ENCODE results near the gene KCNMA1. TPM values are rescaled to one million over a fixed set of nuclear protein-coding genes. Genes with fewer than 3 reads are reported as not detected.

The KCNMA1 gene
- total RNA-seq, 1 experiment from 2014 or later: 0.49 TPM

- H2AFZ ChIP-seq (ENCODE audit: low read depth, low read length, poor library complexity, severe bottlenecking): no peak overlapping the region
- no peaks in the 10 kb centered on the region for H3K9me3 ChIP-seq (ENCODE audit: control insufficient read depth in 1 of 2, insufficient read depth in 1 of 2, low read depth in 1 of 2, low read length in 2 of 2)
- POLR2A ChIA-PET: no interaction called here
- H4K20me1 ChIP-seq (ENCODE audit: insufficient read depth): no peaks in the 10 kb centered on the region
- H3K9ac ChIP-seq (ENCODE audit: low read length): no peak overlapping the region
- H3K27ac ChIP-seq (ENCODE audit: low read depth, low read length): no peak overlapping the region
- RAD21 ChIA-PET (ENCODE audit: low non-redundant PET in 1 of 2, low total read pairs in 2 of 2, uncharacterized antibody in 2 of 2, unreplicated experiment in 2 of 2): no interaction called here
- no peaks in the 10 kb centered on the region for H3K9me2 ChIP-seq (ENCODE audit: insufficient read depth)
- DNase-seq (ENCODE audit: low read depth, low spot score): no peak
- no peaks in the 10 kb centered on the region for H3K4me1 ChIP-seq (ENCODE audit: control insufficient read depth in 1 of 2, insufficient read depth in 2 of 2, low read length in 2 of 2)
- CTCF ChIA-PET: no interaction called here
- no peaks in the 10 kb centered on the region for H3K36me3 ChIP-seq (ENCODE audit: control insufficient read depth in 1 of 2, insufficient read depth in 2 of 2, low read length in 2 of 2)
- no peak for TF ChIP-seq ZBTB33 (IDR thresholded peaks at IDR 0.05; ENCODE audit: extremely low read depth, insufficient replicate concordance, low read length)
- no peak overlapping the region for H3K4me2 ChIP-seq (ENCODE audit: low read length)
- intact Hi-C loops (cut with micrococcal nuclease): no loop called here
- no peak overlapping the region for H3K4me3 ChIP-seq (replicated peaks in 1 of 2; ENCODE audit: low read depth in 1 of 2, low read length in 2 of 2)
- H3K27me3 ChIP-seq (ENCODE audit: insufficient read depth, low read length): peaks cover 64% of the 10 kb centered on the region
- H3K79me2 ChIP-seq (ENCODE audit: insufficient read depth, low read length): no peaks in the 10 kb centered on the region
- ATAC-seq: no peak
- BruUV-seq (replicated peaks): no TSS peak
Measured at GRCh38 chr10:76969366-76969948, 668.2 kb downstream of the KCNMA1 start.

GRCh38 chr10:76968483-76968882, 669.1 kb downstream of the KCNMA1 start:
- ATAC-seq (no peak), DNase-seq (ENCODE audit: low read depth, low spot score) (no peak)
- Histone ChIP-seq H3K27me3 (ENCODE audit: insufficient read depth, low read length) (peaks cover 54% of the 10 kb centered on the region), H2AFZ (ENCODE audit: low read depth, low read length, poor library complexity, severe bottlenecking) (no peak overlapping the region), H4K20me1 (ENCODE audit: insufficient read depth) (no peaks in the 10 kb centered on the region), H3K4me3 (replicated peaks in 1 of 2; ENCODE audit: low read depth in 1 of 2, low read length in 2 of 2) (no peak overlapping the region), H3K4me2 (ENCODE audit: low read length) (no peak overlapping the region), H3K79me2 (ENCODE audit: insufficient read depth, low read length) (no peaks in the 10 kb centered on the region), H3K9me2 (ENCODE audit: insufficient read depth) (no peaks in the 10 kb centered on the region), H3K36me3 (ENCODE audit: control insufficient read depth in 1 of 2, insufficient read depth in 2 of 2, low read length in 2 of 2) (no peaks in the 10 kb centered on the region), H3K27ac (ENCODE audit: low read depth, low read length) (no peak overlapping the region), H3K9me3 (ENCODE audit: control insufficient read depth in 1 of 2, insufficient read depth in 1 of 2, low read depth in 1 of 2, low read length in 2 of 2) (no peaks in the 10 kb centered on the region), H3K4me1 (ENCODE audit: control insufficient read depth in 1 of 2, insufficient read depth in 2 of 2, low read length in 2 of 2) (no peaks in the 10 kb centered on the region), H3K9ac (ENCODE audit: low read length) (no peak overlapping the region)
- ChIA-PET RAD21 (ENCODE audit: low non-redundant PET in 1 of 2, low total read pairs in 2 of 2, uncharacterized antibody in 2 of 2, unreplicated experiment in 2 of 2) (no interaction called here), CTCF (no interaction called here), POLR2A (no interaction called here)
- no TSS peak for BruUV-seq (replicated peaks)
- intact Hi-C loops (cut with micrococcal nuclease): no loop called here
- TF ChIP-seq CTCF (IDR thresholded peaks at IDR 0.05 in 2 of 3, conservative IDR thresholded peaks at IDR 0.05 in 1 of 3; ENCODE audit: borderline replicate concordance in 1 of 3, insufficient read depth in 1 of 3, low read depth in 2 of 3, low read length in 2 of 3) (no peak), SRF (IDR thresholded peaks at IDR 0.05; ENCODE audit: low read depth) (no peak), ZFX (IDR thresholded peaks at IDR 0.05) (no peak)

Data from HCT116 (cell line).